ENCODE measurements around the gene PSMD11.

GRCh38 chr17:32398946-32399345, 45.4 kb upstream of the PSMD11 start:
- TF ChIP-seq CTCF (IDR thresholded peaks at IDR 0.05), result no peak
- TF ChIP-seq POLR2A (IDR thresholded peaks at IDR 0.05), result no peak

Measured in adrenal gland (tissue), 5 donors.